ENCODE measurements around the gene PPP2R2C. TPM values are rescaled to one million over a fixed set of nuclear protein-coding genes. Genes with fewer than 3 reads are reported as not detected.

The PPP2R2C gene
- total RNA-seq, 1 experiment from 2014 or later = 32.9 TPM

- ATAC-seq = no peak
- BruUV-seq (replicated peaks) = no TSS peak
- intact Hi-C loops (cut with micrococcal nuclease) = no loop called here
Observed at GRCh38 chr4:6499238-6499600, 26.8 kb upstream of the PPP2R2C start.

More at GRCh38 chr4:6499238-6499600, 26.8 kb upstream of the PPP2R2C start:
- peaks cover 0 to 7% of the 10 kb centered on the region in 2 experiments; a peak in 2 of 4 replicates for H3K9me3 ChIP-seq (ENCODE audit: control insufficient read depth in 1 of 2, insufficient read depth in 1 of 2, low read depth in 1 of 2, low read length in 2 of 2)
- TF ChIP-seq SIN3A (IDR thresholded peaks at IDR 0.05; ENCODE audit: low read depth) = no peak
- TF ChIP-seq FOSL1 (IDR thresholded peaks at IDR 0.05; ENCODE audit: low read depth) = no peak
- no peak for TF ChIP-seq EGR1 (IDR thresholded peaks at IDR 0.05; ENCODE audit: low read depth)
- TF ChIP-seq ZFX (IDR thresholded peaks at IDR 0.05) = no peak
- TF ChIP-seq ZBTB33 (IDR thresholded peaks at IDR 0.05; ENCODE audit: extremely low read depth, insufficient replicate concordance, low read length) = no peak
- no peak for TF ChIP-seq ATF3 (IDR thresholded peaks at IDR 0.05)
- TF ChIP-seq ELF1 (IDR thresholded peaks at IDR 0.05; ENCODE audit: borderline replicate concordance, low read depth) = no peak
- TF ChIP-seq YY1 (IDR thresholded peaks at IDR 0.05; ENCODE audit: extremely low read depth, insufficient replicate concordance, low read depth, low read length) = no peak
- TF ChIP-seq CBX3 (IDR thresholded peaks at IDR 0.05; ENCODE audit: low read depth) = no peak
- TF ChIP-seq TCF7L2 (IDR thresholded peaks at IDR 0.05; ENCODE audit: borderline replicate concordance, extremely low read depth, insufficient read depth, insufficient read length) = no peak
- no peak for TF ChIP-seq SP1 (IDR thresholded peaks at IDR 0.05; ENCODE audit: low read depth)
- H3K4me1 ChIP-seq (ENCODE audit: control insufficient read depth in 1 of 2, insufficient read depth in 2 of 2, low read length in 2 of 2) = no peaks in the 10 kb centered on the region
- no peaks in the 10 kb centered on the region for H3K9me2 ChIP-seq (ENCODE audit: insufficient read depth)
- CTCF ChIA-PET = no interaction called here
- H4K20me1 ChIP-seq (ENCODE audit: insufficient read depth) = no peaks in the 10 kb centered on the region
- H2AFZ ChIP-seq (ENCODE audit: low read depth, low read length, poor library complexity, severe bottlenecking) = no peak overlapping the region
- no peak overlapping the region for H3K4me2 ChIP-seq (ENCODE audit: low read length)
- no peak for DNase-seq (ENCODE audit: low read depth, low spot score)
- no peak overlapping the region for H3K27ac ChIP-seq (ENCODE audit: low read depth, low read length)
- RAD21 ChIA-PET (ENCODE audit: low non-redundant PET in 1 of 2, low total read pairs in 2 of 2, uncharacterized antibody in 2 of 2, unreplicated experiment in 2 of 2) = no interaction called here
- H3K9ac ChIP-seq (ENCODE audit: low read length) = no peak overlapping the region
- no peak overlapping the region for H3K4me3 ChIP-seq (replicated peaks in 1 of 2; ENCODE audit: low read depth in 1 of 2, low read length in 2 of 2)
- H3K36me3 ChIP-seq (ENCODE audit: control insufficient read depth in 1 of 2, insufficient read depth in 2 of 2, low read length in 2 of 2) = no peaks in the 10 kb centered on the region
- H3K79me2 ChIP-seq (ENCODE audit: insufficient read depth, low read length) = no peaks in the 10 kb centered on the region
- POLR2A ChIA-PET = no interaction called here
- H3K27me3 ChIP-seq (ENCODE audit: insufficient read depth, low read length) = no peaks in the 10 kb centered on the region

Measured in HCT116 (cell line).